Measurements from ENCODE around the gene GLRX5. TPM values are rescaled to one million over a fixed set of nuclear protein-coding genes. Genes with fewer than 3 reads are reported as not detected.
"Not testable (repeated sequence)": the region's sequence is repeated elsewhere in the genome, so short reads cannot be mapped to it uniquely, and the experiment has no call there.

The GLRX5 gene
- total RNA-seq, 1 experiment from 2014 or later: 56.9 TPM

- DNase-seq (ENCODE audit: low spot score): no peak
Observed at GRCh38 chr14:95557291-95557690, 22.4 kb downstream of the GLRX5 start.

GRCh38 chr14:95557832-95558231 is 23.0 kb downstream of the GLRX5 start:
- no peak for DNase-seq (ENCODE audit: low spot score)

GRCh38 chr14:95559203-95559602 is 24.4 kb downstream of the GLRX5 start:
- DNase-seq (ENCODE audit: low spot score): no peak

GRCh38 chr14:95561001-95561412 is 26.2 kb downstream of the GLRX5 start:
- peak; percentile 83 for DNase-seq (ENCODE audit: low spot score)

- DNase-seq (ENCODE audit: low spot score): no peak
Observed at GRCh38 chr14:95562892-95563685, 28.2 kb downstream of the GLRX5 start.

GRCh38 chr14:95564060-95564459 is 29.2 kb downstream of the GLRX5 start:
- DNase-seq (ENCODE audit: low spot score): no peak

- DNase-seq (ENCODE audit: low spot score): no peak
Observed at GRCh38 chr14:95569440-95569839, 34.6 kb downstream of the GLRX5 start.

GRCh38 chr14:95573313-95573712 is 38.5 kb downstream of the GLRX5 start:
- no peak for DNase-seq (ENCODE audit: low spot score)

- no peak for DNase-seq (ENCODE audit: low spot score)
Observed at GRCh38 chr14:95575840-95576473, 41.1 kb downstream of the GLRX5 start.

GRCh38 chr14:95577067-95577800 is 42.4 kb downstream of the GLRX5 start:
- no peak for DNase-seq (ENCODE audit: low spot score)

GRCh38 chr14:95577870-95578269 is 43.0 kb downstream of the GLRX5 start:
- no peak for DNase-seq (ENCODE audit: low spot score)

- DNase-seq (ENCODE audit: low spot score): not testable (repeated sequence)
Observed at GRCh38 chr14:95583836-95584617, 49.2 kb downstream of the GLRX5 start.

GRCh38 chr14:95585953-95586620 is 51.2 kb downstream of the GLRX5 start:
- no peak for DNase-seq (ENCODE audit: low spot score)

- DNase-seq (ENCODE audit: low spot score): not testable (repeated sequence)
Observed at GRCh38 chr14:95591182-95591581, 56.3 kb downstream of the GLRX5 start.

Small RNAs within 50 kb of the gene (small RNA-seq; reads per million reads assigned to genes)
- 2.3 reads per million, percentile 68 among the genes with 10 or more reads in this experiment for gene SCARNA13

Other genes starting within 250 kb of the GLRX5 start
- 4.4 and 5.3 TPM in 2 replicates for gene CLMN, start 215.1 kb upstream of the GLRX5 start, total RNA-seq (2014; rRNA removed; shearing (Covaris generic))
- gene SYNE3, start 18.4 kb upstream of the GLRX5 start, total RNA-seq (2014; rRNA removed; shearing (Covaris generic)): not detected in 2 replicates
- not detected in 2 replicates for gene TCL1B, start 151.4 kb downstream of the GLRX5 start, total RNA-seq (2014; rRNA removed; shearing (Covaris generic))
- gene TCL1A, start 179.1 kb downstream of the GLRX5 start, total RNA-seq (2014; rRNA removed; shearing (Covaris generic)): not detected in 2 replicates